GM23338 (cell line): Measurements from ENCODE around the gene SLC35F4. TPM values are rescaled to one million over a fixed set of nuclear protein-coding genes. Genes with fewer than 3 reads are reported as not detected.

Experiments
- ATAC-seq: fragments of 200-7000 bp; cut with Tn5 transposase; 3 replicates; pipeline ENCODE4 v1.9.1; 2020
- DNase-seq: peaks from one replicate; pipeline ENCODE4 v3.0.0-alpha.2; 2015; ENCODE audit warnings: low spot score
- H2AFZ ChIP-seq: fragments of 200-600 bp; sonication (generic); 2 replicates; pipeline ENCODE4 v1.8.0; 2016; ENCODE audit warnings: antibody characterized with exemption, mild to moderate bottlenecking, moderate library complexity
- H3F3A ChIP-seq: fragments of 200-600 bp; sonication (generic); replicated peaks from 2 replicates; pipeline ENCODE4 v1.8.0; 2017; ENCODE audit warnings: antibody characterized with exemption, mixed run types, low read depth
- H3K27ac ChIP-seq: fragments of 200-600 bp; sonication (generic); 2 replicates; pipeline ENCODE4 v1.6.1; 2016; ENCODE audit warnings: low read depth
- H3K27me3 ChIP-seq: fragments of 200-600 bp; sonication (generic); 2 replicates; pipeline ENCODE4 v1.8.0; 2016; ENCODE audit warnings: mild to moderate bottlenecking, mixed run types, moderate library complexity; ENCODE audit not compliant: insufficient read depth
- H3K36me3 ChIP-seq: fragments of 200-600 bp; sonication (generic); 2 replicates; pipeline ENCODE4 v1.8.0; 2016; ENCODE audit warnings: mild to moderate bottlenecking; ENCODE audit not compliant: insufficient read depth
- H3K4me1 ChIP-seq: fragments of 200-600 bp; sonication (generic); 2 replicates; pipeline ENCODE4 v1.8.0; 2016; ENCODE audit warnings: mild to moderate bottlenecking, moderate library complexity; ENCODE audit not compliant: insufficient read depth
- H3K4me2 ChIP-seq: fragments of 200-600 bp; sonication (generic); 2 replicates; pipeline ENCODE4 v1.7.1; 2017; ENCODE audit warnings: mixed run types
- H3K4me3 ChIP-seq: fragments of 200-600 bp; sonication (generic); 2 replicates; pipeline ENCODE4 v1.6.1; 2016; ENCODE audit warnings: mixed run types
- H3K79me2 ChIP-seq: fragments of 200-600 bp; sonication (generic); replicated peaks from 2 replicates; pipeline ENCODE4 v1.8.0; 2017; ENCODE audit warnings: mild to moderate bottlenecking; ENCODE audit not compliant: insufficient read depth
- H3K9me2 ChIP-seq: fragments of 200-600 bp; sonication (generic); 2 replicates; pipeline ENCODE4 v1.8.0; 2017; ENCODE audit not compliant: insufficient read depth
- H4K20me1 ChIP-seq: fragments of 200-600 bp; sonication (generic); replicated peaks from 2 replicates; pipeline ENCODE4 v1.8.0; 2017; ENCODE audit warnings: mild to moderate bottlenecking; ENCODE audit not compliant: insufficient read depth
- H3K27ac Mint-ChIP-seq: 2 replicates; pipeline ENCODE4 v1.8.0; 2020; ENCODE audit warnings: inconsistent platforms, mild to moderate bottlenecking, moderate library complexity, mixed read lengths
- H3K27me3 Mint-ChIP-seq: 3 replicates; pipeline ENCODE4 v1.8.0; 2022; ENCODE audit warnings: low read depth, mild to moderate bottlenecking, moderate library complexity, mixed read lengths, inconsistent platforms; ENCODE audit not compliant: insufficient read depth, poor library complexity
- H3K36me3 Mint-ChIP-seq: 3 replicates; pipeline ENCODE4 v1.8.0; 2021; ENCODE audit warnings: low read depth, mild to moderate bottlenecking, inconsistent platforms, moderate library complexity, mixed read lengths
- H3K4me1 Mint-ChIP-seq: 3 replicates; pipeline ENCODE4 v1.8.0; 2020; ENCODE audit warnings: mild to moderate bottlenecking, inconsistent platforms, mixed read lengths
- H3K4me3 Mint-ChIP-seq: 3 replicates; pipeline ENCODE4 v1.8.0; 2021; ENCODE audit warnings: moderate library complexity, mild to moderate bottlenecking, inconsistent platforms, mixed read lengths
- H3K9me3 Mint-ChIP-seq: 3 replicates; pipeline ENCODE4 v1.8.0; 2020; ENCODE audit warnings: moderate library complexity, mild to moderate bottlenecking, inconsistent platforms, mixed read lengths
- CREB1 ChIP-seq: fragments of 250-450 bp; sonication (Bioruptor Pico); IDR thresholded peaks from 2 replicates; pipeline ENCODE4 v1.5.0; 2020; ENCODE audit warnings: low read depth, mild to moderate bottlenecking, moderate library complexity
- EZH2phosphoT487 ChIP-seq: fragments of 200-600 bp; sonication (generic); IDR thresholded peaks from one replicate; pipeline ENCODE4 v1.8.1; 2018; ENCODE audit warnings: antibody characterized with exemption; ENCODE audit not compliant: unreplicated experiment
- JUNB ChIP-seq: IDR thresholded peaks from one replicate; pipeline ENCODE4 v1.6.1; 2016; ENCODE audit warnings: antibody characterized with exemption; ENCODE audit not compliant: unreplicated experiment
- NANOG ChIP-seq: IDR thresholded peaks from 2 replicates; pipeline ENCODE4 v1.6.1; 2016; ENCODE audit warnings: antibody characterized with exemption, borderline replicate concordance
- ZNF114 ChIP-seq: fragments of 250-450 bp; sonication (Bioruptor Pico); IDR thresholded peaks from 2 replicates; pipeline ENCODE4 v1.5.0; 2020; ENCODE audit warnings: mild to moderate bottlenecking, moderate library complexity
- polyA plus RNA-seq: library from polyadenylated mRNA; unstranded; fragments of >200 nt; fragmentation: Nextera tagmentation; extraction: Ambion mirVana; gene quantifications from 2 replicates; pipeline ENCODE4 v1.2.1, GENCODE V29; 2016
- total RNA-seq: library from RNA; depleted of rRNA; stranded (reverse); fragments of >200 nt; shearing (Covaris generic); gene quantifications from 2 replicates; pipeline ENCODE4 v1.2.3, GENCODE V29; 2014
- TF ChIP-seq, protein P1 (sequence below): fragments of 250-450 bp; sonication (Bioruptor Pico); IDR thresholded peaks from 2 replicates; pipeline ENCODE4 v1.5.0; 2020; ENCODE audit warnings: mild to moderate bottlenecking, moderate library complexity
- TF ChIP-seq, protein P2 (sequence below), 2 experiments: fragments of 200-600 bp in 1 of 2; sonication (generic) in 1 of 2; conservative IDR thresholded peaks; 2 replicates each; pipeline versions ENCODE4 v1.5.1 to v1.6.1; 2016 to 2017; ENCODE audit warnings: antibody characterized with exemption in 2 of 2, low read depth in 2 of 2, mild to moderate bottlenecking in 2 of 2, moderate library complexity in 1 of 2
- TF ChIP-seq, protein P3 (sequence below): IDR thresholded peaks from one replicate; pipeline ENCODE4 v1.6.1; 2018; ENCODE audit warnings: antibody characterized with exemption; ENCODE audit not compliant: unreplicated experiment

Gene SLC35F4
- total and polyA plus RNA-seq, 2 experiments from 2014 or later, result 0.10 TPM; not detected in 1

DNA sequence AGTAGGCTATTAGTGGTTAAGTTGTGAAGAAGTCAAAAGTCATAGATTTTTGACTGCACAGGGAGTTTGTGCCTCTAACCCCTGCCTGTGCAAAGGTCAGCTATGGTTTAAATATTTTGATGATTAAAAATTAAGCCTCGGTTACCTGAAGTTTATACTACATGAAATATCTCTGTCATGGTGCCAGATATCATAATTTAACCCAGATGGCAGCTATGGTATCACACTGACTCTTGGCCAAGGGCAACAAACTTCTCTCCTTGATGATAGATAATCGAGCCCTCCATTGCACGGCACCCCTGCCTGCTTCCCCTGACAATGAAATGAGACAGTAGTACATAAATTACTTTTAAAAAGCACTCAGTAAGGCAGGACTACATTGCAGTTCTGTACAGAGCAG lies 80.8 kb downstream of the SLC35F4 start:
- Histone ChIP-seq H4K20me1 (no peaks in the 10 kb centered on the region), H3K4me1 (no peaks in the 10 kb centered on the region), H3K27ac (no peak overlapping the region), H3K4me2 (no peak overlapping the region), H3K27me3 (no peaks in the 10 kb centered on the region), H3K4me3 (no peak overlapping the region), H3K79me2 (no peaks in the 10 kb centered on the region), H3F3A (no peaks in the 10 kb centered on the region), H3K9me2 (peaks cover 5% of the 10 kb centered on the region; the same call in 1 of the 2 replicates), H2AFZ (no peak overlapping the region), H3K36me3 (peaks cover 4% of the 10 kb centered on the region; the same call in 1 of the 2 replicates)
- peaks cover 2% of the 10 kb centered on the region for H3K27me3 Mint-ChIP-seq
- H3K9me3 Mint-ChIP-seq, result peaks cover 31% of the 10 kb centered on the region
- DNase-seq, result no peak
- H3K4me3 Mint-ChIP-seq, result no peak overlapping the region
- no peak for ATAC-seq
- no peak overlapping the region for H3K27ac Mint-ChIP-seq
- TF ChIP-seq NANOG (no peak), EZH2phosphoT487 (no peak), JUNB (no peak), CREB1 (no peak), ZNF114 (no peak)
- TF ChIP-seq, protein P1, sequence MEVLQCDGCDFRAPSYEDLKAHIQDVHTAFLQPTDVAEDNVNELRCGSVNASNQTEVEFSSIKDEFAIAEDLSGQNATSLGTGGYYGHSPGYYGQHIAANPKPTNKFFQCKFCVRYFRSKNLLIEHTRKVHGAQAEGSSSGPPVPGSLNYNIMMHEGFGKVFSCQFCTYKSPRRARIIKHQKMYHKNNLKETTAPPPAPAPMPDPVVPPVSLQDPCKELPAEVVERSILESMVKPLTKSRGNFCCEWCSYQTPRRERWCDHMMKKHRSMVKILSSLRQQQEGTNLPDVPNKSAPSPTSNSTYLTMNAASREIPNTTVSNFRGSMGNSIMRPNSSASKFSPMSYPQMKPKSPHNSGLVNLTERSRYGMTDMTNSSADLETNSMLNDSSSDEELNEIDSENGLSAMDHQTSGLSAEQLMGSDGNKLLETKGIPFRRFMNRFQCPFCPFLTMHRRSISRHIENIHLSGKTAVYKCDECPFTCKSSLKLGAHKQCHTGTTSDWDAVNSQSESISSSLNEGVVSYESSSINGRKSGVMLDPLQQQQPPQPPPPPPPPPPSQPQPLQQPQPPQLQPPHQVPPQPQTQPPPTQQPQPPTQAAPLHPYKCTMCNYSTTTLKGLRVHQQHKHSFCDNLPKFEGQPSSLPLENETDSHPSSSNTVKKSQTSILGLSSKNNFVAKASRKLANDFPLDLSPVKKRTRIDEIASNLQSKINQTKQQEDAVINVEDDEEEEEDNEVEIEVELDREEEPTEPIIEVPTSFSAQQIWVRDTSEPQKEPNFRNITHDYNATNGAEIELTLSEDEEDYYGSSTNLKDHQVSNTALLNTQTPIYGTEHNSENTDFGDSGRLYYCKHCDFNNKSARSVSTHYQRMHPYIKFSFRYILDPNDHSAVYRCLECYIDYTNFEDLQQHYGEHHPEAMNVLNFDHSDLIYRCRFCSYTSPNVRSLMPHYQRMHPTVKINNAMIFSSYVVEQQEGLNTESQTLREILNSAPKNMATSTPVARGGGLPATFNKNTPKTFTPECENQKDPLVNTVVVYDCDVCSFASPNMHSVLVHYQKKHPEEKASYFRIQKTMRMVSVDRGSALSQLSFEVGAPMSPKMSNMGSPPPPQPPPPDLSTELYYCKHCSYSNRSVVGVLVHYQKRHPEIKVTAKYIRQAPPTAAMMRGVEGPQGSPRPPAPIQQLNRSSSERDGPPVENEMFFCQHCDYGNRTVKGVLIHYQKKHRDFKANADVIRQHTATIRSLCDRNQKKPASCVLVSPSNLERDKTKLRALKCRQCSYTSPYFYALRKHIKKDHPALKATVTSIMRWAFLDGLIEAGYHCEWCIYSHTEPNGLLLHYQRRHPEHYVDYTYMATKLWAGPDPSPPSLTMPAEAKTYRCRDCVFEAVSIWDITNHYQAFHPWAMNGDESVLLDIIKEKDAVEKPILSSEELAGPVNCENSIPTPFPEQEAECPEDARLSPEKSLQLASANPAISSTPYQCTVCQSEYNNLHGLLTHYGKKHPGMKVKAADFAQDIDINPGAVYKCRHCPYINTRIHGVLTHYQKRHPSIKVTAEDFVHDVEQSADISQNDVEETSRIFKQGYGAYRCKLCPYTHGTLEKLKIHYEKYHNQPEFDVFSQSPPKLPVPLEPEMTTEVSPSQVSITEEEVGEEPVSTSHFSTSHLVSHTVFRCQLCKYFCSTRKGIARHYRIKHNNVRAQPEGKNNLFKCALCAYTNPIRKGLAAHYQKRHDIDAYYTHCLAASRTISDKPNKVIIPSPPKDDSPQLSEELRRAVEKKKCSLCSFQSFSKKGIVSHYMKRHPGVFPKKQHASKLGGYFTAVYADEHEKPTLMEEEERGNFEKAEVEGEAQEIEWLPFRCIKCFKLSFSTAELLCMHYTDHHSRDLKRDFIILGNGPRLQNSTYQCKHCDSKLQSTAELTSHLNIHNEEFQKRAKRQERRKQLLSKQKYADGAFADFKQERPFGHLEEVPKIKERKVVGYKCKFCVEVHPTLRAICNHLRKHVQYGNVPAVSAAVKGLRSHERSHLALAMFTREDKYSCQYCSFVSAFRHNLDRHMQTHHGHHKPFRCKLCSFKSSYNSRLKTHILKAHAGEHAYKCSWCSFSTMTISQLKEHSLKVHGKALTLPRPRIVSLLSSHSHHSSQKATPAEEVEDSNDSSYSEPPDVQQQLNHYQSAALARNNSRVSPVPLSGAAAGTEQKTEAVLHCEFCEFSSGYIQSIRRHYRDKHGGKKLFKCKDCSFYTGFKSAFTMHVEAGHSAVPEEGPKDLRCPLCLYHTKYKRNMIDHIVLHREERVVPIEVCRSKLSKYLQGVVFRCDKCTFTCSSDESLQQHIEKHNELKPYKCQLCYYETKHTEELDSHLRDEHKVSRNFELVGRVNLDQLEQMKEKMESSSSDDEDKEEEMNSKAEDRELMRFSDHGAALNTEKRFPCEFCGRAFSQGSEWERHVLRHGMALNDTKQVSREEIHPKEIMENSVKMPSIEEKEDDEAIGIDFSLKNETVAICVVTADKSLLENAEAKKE (CRISPR knock-in tag), result no peak
- TF ChIP-seq, protein P2, sequence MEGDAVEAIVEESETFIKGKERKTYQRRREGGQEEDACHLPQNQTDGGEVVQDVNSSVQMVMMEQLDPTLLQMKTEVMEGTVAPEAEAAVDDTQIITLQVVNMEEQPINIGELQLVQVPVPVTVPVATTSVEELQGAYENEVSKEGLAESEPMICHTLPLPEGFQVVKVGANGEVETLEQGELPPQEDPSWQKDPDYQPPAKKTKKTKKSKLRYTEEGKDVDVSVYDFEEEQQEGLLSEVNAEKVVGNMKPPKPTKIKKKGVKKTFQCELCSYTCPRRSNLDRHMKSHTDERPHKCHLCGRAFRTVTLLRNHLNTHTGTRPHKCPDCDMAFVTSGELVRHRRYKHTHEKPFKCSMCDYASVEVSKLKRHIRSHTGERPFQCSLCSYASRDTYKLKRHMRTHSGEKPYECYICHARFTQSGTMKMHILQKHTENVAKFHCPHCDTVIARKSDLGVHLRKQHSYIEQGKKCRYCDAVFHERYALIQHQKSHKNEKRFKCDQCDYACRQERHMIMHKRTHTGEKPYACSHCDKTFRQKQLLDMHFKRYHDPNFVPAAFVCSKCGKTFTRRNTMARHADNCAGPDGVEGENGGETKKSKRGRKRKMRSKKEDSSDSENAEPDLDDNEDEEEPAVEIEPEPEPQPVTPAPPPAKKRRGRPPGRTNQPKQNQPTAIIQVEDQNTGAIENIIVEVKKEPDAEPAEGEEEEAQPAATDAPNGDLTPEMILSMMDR (conservative IDR thresholded peaks at IDR 0.05; ENCODE audit: low read depth in 2 of 2), result no peak
- TF ChIP-seq, protein P3, sequence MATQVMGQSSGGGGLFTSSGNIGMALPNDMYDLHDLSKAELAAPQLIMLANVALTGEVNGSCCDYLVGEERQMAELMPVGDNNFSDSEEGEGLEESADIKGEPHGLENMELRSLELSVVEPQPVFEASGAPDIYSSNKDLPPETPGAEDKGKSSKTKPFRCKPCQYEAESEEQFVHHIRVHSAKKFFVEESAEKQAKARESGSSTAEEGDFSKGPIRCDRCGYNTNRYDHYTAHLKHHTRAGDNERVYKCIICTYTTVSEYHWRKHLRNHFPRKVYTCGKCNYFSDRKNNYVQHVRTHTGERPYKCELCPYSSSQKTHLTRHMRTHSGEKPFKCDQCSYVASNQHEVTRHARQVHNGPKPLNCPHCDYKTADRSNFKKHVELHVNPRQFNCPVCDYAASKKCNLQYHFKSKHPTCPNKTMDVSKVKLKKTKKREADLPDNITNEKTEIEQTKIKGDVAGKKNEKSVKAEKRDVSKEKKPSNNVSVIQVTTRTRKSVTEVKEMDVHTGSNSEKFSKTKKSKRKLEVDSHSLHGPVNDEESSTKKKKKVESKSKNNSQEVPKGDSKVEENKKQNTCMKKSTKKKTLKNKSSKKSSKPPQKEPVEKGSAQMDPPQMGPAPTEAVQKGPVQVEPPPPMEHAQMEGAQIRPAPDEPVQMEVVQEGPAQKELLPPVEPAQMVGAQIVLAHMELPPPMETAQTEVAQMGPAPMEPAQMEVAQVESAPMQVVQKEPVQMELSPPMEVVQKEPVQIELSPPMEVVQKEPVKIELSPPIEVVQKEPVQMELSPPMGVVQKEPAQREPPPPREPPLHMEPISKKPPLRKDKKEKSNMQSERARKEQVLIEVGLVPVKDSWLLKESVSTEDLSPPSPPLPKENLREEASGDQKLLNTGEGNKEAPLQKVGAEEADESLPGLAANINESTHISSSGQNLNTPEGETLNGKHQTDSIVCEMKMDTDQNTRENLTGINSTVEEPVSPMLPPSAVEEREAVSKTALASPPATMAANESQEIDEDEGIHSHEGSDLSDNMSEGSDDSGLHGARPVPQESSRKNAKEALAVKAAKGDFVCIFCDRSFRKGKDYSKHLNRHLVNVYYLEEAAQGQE, result no peak
- H3K36me3 Mint-ChIP-seq, result peaks cover 2% of the 10 kb centered on the region; the same call in 2 of the 3 replicates
- H3K4me1 Mint-ChIP-seq, result peaks cover 4% of the 10 kb centered on the region
